Astrocyte (in vitro differentiated cells and primary cell): ENCODE data around the gene KLHL26.

Experiments
- EZH2 ChIP-seq: IDR thresholded peaks from 2 replicates; pipeline ENCODE4 v1.6.1; 2012; ENCODE audit warnings: mild to moderate bottlenecking, low read length, inconsistent platforms; ENCODE audit not compliant: insufficient read depth
- TF ChIP-seq, protein P1 (sequence below): IDR thresholded peaks from 2 replicates; pipeline ENCODE4 v1.5.1; 2011; ENCODE audit warnings: low read depth, mild to moderate bottlenecking, inconsistent platforms, low read length, moderate library complexity; ENCODE audit not compliant: insufficient read depth

DNA sequence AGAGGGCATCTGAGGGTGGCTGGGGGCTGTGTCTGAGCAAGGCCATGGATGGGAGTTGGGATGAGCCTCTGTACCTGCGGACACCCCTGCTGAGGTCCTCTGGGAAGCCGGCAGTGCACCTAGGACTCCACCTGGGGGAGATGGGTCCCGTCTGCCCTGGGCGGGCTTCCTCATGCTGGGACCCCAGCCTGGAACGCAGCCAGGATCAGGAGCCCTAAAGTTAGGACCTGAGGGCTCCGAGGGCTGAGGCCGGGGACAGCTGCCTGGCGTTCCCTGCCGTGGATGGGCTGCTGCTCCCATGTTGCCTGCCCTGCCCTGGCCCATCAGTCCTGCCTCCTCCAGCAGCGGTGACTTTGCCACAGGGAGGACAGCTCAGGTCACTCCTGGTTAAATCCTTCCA lies 72.7 kb downstream of the KLHL26 start:
- no peak for TF ChIP-seq EZH2
- TF ChIP-seq, protein P1, sequence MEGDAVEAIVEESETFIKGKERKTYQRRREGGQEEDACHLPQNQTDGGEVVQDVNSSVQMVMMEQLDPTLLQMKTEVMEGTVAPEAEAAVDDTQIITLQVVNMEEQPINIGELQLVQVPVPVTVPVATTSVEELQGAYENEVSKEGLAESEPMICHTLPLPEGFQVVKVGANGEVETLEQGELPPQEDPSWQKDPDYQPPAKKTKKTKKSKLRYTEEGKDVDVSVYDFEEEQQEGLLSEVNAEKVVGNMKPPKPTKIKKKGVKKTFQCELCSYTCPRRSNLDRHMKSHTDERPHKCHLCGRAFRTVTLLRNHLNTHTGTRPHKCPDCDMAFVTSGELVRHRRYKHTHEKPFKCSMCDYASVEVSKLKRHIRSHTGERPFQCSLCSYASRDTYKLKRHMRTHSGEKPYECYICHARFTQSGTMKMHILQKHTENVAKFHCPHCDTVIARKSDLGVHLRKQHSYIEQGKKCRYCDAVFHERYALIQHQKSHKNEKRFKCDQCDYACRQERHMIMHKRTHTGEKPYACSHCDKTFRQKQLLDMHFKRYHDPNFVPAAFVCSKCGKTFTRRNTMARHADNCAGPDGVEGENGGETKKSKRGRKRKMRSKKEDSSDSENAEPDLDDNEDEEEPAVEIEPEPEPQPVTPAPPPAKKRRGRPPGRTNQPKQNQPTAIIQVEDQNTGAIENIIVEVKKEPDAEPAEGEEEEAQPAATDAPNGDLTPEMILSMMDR, result no peak
